Spleen (tissue), 7 donors: ENCODE results near the gene CA12.

ENCODE experiments used
- CTCF ChIP-seq, 11 experiments: fragments of 200-600 bp in 7 of 11; fragments of 450-650 bp in 4 of 11; sonication (generic) in 4 of 11; IDR thresholded peaks in 8 of 11; conservative IDR thresholded peaks in 3 of 11; 1 replicate in 7 of 11; 2 replicates in 4 of 11; pipeline versions ENCODE4 v1.4.0 to v1.8.0; 2016 to 2021; ENCODE audit warnings: antibody characterized with exemption in 11 of 11, inconsistent platforms in 4 of 11, mild to moderate bottlenecking in 1 of 11
- POLR2A ChIP-seq, 3 donors: fragments of 450-650 bp; IDR thresholded peaks; one replicate each; pipeline ENCODE4 v1.5.1; 2017; ENCODE audit warnings: antibody characterized with exemption in 3 of 3, mild to moderate bottlenecking in 1 of 3
- POLR2AphosphoS5 ChIP-seq, 3 donors: sonication (generic); formaldehyde crosslinking; IDR thresholded peaks; one replicate each; pipeline ENCODE4 v1.5.1; 2017; ENCODE audit warnings: antibody characterized with exemption in 3 of 3
- donor health status: DM: no; HTN: no; CAD: no; lungs with moderate emphysema.
- donor health status: DM: no; HTN: no; CAD: no.
- donor health status: DM: no; HTN: no; CAD: no.

- no peak for TF ChIP-seq CTCF (IDR thresholded peaks at IDR 0.05 in 8 of 11, conservative IDR thresholded peaks at IDR 0.05 in 3 of 11)
- TF ChIP-seq POLR2A (IDR thresholded peaks at IDR 0.05): no peak
- TF ChIP-seq POLR2AphosphoS5 (IDR thresholded peaks at IDR 0.05): no peak
These were observed 37.2 kb upstream of the CA12 start for GRCh38 chr15:63418811-63419210.
